Thoracic aorta (tissue), 2 donors: ENCODE measurements around the gene ADGRA3. TPM values are rescaled to one million over a fixed set of nuclear protein-coding genes. Genes with fewer than 3 reads are reported as not detected.

Experiments used
- ATAC-seq: fragments of 150-250 bp; one replicate; pipeline ENCODE4 v1.8.0; 2017; ENCODE audit warnings: low read depth; ENCODE audit not compliant: insufficient number of reproducible peaks, low FRiP score
- DNase-seq: peaks from one replicate; pipeline ENCODE4 v3.0.0-alpha.2; 2020; ENCODE audit warnings: low spot score
- H3K27ac ChIP-seq, 2 donors: fragments of 200-600 bp; sonication (generic); 1 replicate in 1 of 2; 2 replicates in 1 of 2; pipeline ENCODE4 v1.5.1; 2016; ENCODE audit warnings: mild to moderate bottlenecking in 2 of 2, moderate library complexity in 2 of 2
- H3K27me3 ChIP-seq: fragments of 200-600 bp; sonication (generic); replicated peaks from 2 replicates; pipeline ENCODE4 v1.6.0; 2016; ENCODE audit warnings: mild to moderate bottlenecking; ENCODE audit not compliant: insufficient read depth
- H3K36me3 ChIP-seq: fragments of 200-600 bp; sonication (generic); one replicate; pipeline ENCODE4 v1.5.1; 2016
- H3K4me1 ChIP-seq, 2 donors: fragments of 200-600 bp; sonication (generic); 1 replicate in 1 of 2; 2 replicates in 1 of 2; pipeline versions ENCODE4 v1.5.1 to v1.6.0; 2016; ENCODE audit warnings: low read depth in 2 of 2, mild to moderate bottlenecking in 1 of 2; ENCODE audit not compliant: control insufficient read depth in 1 of 2
- H3K4me3 ChIP-seq: fragments of 200-600 bp; sonication (generic); 2 replicates; pipeline ENCODE4 v1.5.1; 2016; ENCODE audit warnings: mild to moderate bottlenecking
- H3K9me3 ChIP-seq: fragments of 200-600 bp; sonication (generic); 2 replicates; pipeline ENCODE4 v1.5.1; 2016
- total RNA-seq, 2 donors: library from RNA; depleted of rRNA; stranded (reverse); fragments of >200 nt; gene quantifications; one replicate each; pipeline versions ENCODE4 v1.1.0 to v1.2.3, GENCODE V29; 2016
- TF ChIP-seq, protein P1 (sequence below): fragments of 200-600 bp; sonication (generic); IDR thresholded peaks from one replicate; pipeline ENCODE4 v1.5.1; 2019; ENCODE audit warnings: antibody characterized with exemption

ADGRA3 gene
- total RNA-seq, 2 donors from 2014 or later = 15.7 to 43.6 TPM

DNA sequence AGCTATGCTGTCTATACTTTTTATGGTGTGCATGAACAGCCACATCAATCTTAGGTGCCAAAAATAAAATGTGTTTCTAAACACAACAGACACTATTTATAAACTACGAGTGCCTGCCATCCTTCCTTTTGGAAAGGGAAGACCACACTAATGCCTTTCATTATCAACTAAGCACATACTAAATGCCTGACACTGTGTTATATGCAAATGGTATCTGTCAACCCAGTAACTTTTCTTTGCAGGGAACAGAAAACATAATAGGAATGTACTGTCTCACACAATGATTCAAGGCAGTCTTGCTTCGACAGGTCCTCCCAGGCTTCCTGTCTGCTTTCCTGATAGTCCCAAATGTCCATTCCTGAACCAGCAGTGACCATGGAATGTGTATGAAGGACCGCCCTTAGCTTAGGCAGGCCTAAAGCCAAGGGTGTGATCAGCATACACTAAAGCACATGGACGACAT lies 43.8 kb downstream of the ADGRA3 start:
- Histone ChIP-seq H3K9me3 (no peaks in the 10 kb centered on the region), H3K27ac (no peak overlapping the region), H3K4me1 (peaks cover 0 to 23% of the 10 kb centered on the region in 2 donors), H3K4me3 (no peak overlapping the region), H3K27me3 (no peaks in the 10 kb centered on the region), H3K36me3 (no peaks in the 10 kb centered on the region)
- ATAC-seq = no peak
- DNase-seq = no peak
- TF ChIP-seq, protein P1, sequence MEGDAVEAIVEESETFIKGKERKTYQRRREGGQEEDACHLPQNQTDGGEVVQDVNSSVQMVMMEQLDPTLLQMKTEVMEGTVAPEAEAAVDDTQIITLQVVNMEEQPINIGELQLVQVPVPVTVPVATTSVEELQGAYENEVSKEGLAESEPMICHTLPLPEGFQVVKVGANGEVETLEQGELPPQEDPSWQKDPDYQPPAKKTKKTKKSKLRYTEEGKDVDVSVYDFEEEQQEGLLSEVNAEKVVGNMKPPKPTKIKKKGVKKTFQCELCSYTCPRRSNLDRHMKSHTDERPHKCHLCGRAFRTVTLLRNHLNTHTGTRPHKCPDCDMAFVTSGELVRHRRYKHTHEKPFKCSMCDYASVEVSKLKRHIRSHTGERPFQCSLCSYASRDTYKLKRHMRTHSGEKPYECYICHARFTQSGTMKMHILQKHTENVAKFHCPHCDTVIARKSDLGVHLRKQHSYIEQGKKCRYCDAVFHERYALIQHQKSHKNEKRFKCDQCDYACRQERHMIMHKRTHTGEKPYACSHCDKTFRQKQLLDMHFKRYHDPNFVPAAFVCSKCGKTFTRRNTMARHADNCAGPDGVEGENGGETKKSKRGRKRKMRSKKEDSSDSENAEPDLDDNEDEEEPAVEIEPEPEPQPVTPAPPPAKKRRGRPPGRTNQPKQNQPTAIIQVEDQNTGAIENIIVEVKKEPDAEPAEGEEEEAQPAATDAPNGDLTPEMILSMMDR = no peak

DNA sequence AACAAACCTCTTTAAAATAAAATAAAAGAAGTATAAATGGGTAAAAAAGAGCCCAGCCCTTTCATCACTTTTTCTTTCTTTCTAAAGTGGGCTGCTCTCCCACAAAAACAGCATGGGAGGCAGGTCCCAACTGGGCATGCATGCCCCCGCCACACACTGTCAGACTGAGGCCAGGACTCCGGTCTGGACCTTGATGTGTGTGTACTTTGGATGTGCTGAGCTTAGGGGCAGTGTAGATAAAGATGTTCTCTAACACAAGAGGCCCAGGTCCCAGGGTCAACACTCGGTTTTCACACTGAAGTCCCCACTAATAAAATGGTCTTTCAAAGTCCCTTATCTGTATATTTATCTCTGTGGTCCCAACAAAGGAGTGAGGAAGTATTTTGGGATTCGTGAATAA lies 44.4 kb downstream of the ADGRA3 start:
- no peaks in the 10 kb centered on the region for H3K27me3 ChIP-seq
- no peak overlapping the region for H3K4me3 ChIP-seq
- no peaks in the 10 kb centered on the region for H3K9me3 ChIP-seq
- H3K36me3 ChIP-seq = no peaks in the 10 kb centered on the region
- DNase-seq (no peak), ATAC-seq (no peak)
- peaks cover 0 to 23% of the 10 kb centered on the region in 2 donors for H3K4me1 ChIP-seq
- no peak overlapping the region for H3K27ac ChIP-seq
- TF ChIP-seq, protein P1 = no peak

DNA sequence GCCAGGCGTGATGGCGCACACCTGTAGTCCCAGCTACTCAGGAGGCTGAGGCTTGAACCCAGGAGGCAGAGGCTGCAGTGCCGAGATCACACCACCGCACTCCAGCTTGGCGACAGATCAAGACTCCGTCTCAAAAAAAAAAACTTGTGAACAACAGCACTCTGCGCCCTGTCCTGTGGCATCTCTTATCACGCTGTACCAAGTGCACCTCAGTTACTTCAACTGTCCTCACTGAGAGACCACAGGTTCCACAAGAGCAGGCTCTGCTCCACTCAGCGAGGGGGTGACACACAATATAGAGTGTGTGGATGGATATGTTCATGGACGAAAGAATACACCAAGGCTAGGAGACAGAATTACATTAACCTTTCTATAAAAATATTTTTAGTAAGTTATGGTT lies 49.3 kb downstream of the ADGRA3 start:
- no peaks in the 10 kb centered on the region for H3K9me3 ChIP-seq
- H3K27ac ChIP-seq = no peak overlapping the region
- H3K36me3 ChIP-seq = no peaks in the 10 kb centered on the region
- TF ChIP-seq, protein P1 = no peak
- no peak for DNase-seq
- no peak for ATAC-seq
- no peak overlapping the region for H3K4me3 ChIP-seq
- no peaks in the 10 kb centered on the region for H3K27me3 ChIP-seq
- peaks cover 0 to 11% of the 10 kb centered on the region in 2 donors for H3K4me1 ChIP-seq

DNA sequence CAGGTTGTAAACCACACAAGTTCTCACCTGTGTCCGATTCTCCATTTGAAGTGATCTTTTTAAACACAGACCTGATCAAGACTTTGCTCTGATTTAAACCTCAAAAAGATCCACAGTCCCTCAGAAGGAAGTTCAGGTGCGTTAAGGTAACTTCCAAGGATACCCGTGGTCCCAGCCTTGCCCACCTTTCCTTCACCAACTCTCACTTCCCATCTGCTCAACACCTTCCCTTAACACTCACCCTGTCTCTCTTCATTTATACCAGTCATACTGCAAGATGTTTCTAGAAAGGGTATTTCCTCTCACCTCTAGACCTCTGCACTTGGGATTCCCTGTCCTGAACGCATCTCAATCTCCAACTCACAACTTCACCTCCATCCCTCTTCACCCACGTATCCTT lies 49.9 kb downstream of the ADGRA3 start:
- no peaks in the 10 kb centered on the region for H3K27me3 ChIP-seq
- no peak overlapping the region for H3K4me3 ChIP-seq
- no peak overlapping the region for H3K27ac ChIP-seq
- H3K9me3 ChIP-seq = no peaks in the 10 kb centered on the region
- H3K36me3 ChIP-seq = no peaks in the 10 kb centered on the region
- ATAC-seq (no peak), DNase-seq (no peak)
- H3K4me1 ChIP-seq = peaks cover 0 to 5% of the 10 kb centered on the region in 2 donors
- TF ChIP-seq, protein P1 = no peak

DNA sequence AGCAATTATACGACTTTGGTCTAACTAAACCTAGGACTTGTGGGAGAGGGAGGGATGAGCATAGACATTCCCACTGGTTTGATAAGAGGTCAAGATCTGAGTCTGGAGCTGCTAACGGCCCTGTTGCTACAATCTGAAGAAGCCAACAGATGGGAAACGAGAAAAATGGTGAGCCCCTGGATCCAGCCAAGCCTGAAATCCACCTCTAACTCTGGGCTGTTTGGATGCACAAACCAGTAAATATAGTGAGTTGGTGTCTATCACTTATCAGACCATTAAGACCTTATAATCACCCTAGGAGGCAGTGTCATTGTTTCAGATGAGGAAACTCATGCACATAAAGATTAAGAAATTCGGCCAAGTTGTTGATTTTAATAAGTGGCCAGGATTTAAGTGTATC lies 50.5 kb downstream of the ADGRA3 start:
- no peaks in the 10 kb centered on the region for H3K36me3 ChIP-seq
- no peak overlapping the region for H3K4me3 ChIP-seq
- H3K27me3 ChIP-seq = no peaks in the 10 kb centered on the region
- TF ChIP-seq, protein P1 = no peak
- H3K9me3 ChIP-seq = no peaks in the 10 kb centered on the region
- no peak for ATAC-seq
- no peaks in the 10 kb centered on the region for H3K4me1 ChIP-seq
- H3K27ac ChIP-seq = no peak overlapping the region
- no peak for DNase-seq
